GM19463 (cell line): ENCODE data around the gene PKD2L2.
"Not testable (repeated sequence)": the region's sequence is repeated elsewhere in the genome, so short reads cannot be mapped to it uniquely, and the experiment has no call there.

ENCODE experiments used
- ATAC-seq: cut with Tn5 transposase; IDR thresholded peaks from one replicate; pipeline ENCODE4 v1.9.1; 2021; ENCODE audit warnings: mild to moderate bottlenecking, moderate library complexity; ENCODE audit not compliant: unreplicated experiment

Gene PKD2L2

DNA sequence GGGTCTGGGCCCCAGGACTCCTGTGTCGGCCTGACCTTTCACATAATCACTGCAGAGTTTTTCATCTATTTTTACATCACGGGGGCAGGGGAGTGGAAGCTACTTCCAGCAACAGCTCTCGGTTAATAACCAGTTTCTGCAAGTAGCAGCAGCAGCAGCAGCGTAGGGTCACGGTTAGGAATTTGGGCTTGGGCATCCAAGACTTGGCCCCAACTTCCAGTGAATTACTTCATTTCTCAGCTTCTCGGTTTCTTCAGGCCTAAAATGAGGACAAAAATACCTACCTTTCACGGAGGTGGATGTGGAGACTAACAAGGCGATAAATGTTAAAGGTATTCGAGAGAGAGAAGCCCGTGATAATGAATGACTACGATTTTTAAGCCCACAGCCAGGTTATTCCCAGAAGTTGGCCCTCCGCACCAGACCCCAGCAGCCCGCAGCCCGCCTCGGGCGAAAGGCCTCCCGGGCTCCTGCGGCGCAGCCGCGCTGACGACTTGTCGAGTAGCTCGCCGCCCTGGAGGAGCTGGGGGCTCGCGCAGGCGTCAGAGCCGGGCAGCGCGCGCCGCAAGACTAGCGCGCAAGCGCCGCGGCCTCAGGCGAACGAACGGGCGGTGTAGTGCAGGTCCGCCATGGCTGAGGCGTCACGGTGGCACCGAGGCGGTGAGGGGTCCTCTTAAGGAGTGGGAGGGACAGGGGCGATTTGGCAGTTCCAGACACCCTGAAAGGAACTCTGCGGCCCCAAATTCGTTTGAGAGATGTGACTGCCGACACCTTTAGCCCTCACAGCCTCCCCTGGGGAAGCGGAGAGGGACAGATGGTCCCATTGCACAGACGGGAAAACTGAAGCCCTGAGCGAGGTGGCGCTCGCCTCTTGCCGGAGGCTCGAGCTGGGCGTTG, at the start of gene PKD2L2:
Gene PKD2L2, plus strand, starts transcription at position 595 of the 897 bp plus-strand sequence. Its CDS starts 35 bp downstream, at position 630.
- ATAC-seq = peak; percentile 99

DNA sequence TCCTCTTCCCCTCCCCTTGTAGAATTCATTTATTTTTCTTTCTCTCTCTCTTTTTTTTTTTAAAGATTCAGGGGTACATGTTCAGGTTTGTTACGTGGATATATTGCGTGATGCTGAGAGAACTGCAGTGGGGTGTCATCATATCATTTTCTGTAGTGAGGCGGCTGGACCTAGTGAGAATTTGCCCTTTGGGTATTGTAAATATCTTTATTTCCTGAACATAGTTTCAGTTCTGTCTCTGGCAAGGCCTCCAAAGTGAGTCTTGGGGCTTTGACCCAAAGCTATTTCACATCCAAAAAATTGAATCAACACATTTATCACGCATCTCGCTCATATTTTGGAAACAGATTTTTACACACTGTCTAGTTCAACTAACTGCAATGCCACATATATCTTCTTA, 47.0 kb upstream of the PKD2L2 start:
- no peak for ATAC-seq

DNA sequence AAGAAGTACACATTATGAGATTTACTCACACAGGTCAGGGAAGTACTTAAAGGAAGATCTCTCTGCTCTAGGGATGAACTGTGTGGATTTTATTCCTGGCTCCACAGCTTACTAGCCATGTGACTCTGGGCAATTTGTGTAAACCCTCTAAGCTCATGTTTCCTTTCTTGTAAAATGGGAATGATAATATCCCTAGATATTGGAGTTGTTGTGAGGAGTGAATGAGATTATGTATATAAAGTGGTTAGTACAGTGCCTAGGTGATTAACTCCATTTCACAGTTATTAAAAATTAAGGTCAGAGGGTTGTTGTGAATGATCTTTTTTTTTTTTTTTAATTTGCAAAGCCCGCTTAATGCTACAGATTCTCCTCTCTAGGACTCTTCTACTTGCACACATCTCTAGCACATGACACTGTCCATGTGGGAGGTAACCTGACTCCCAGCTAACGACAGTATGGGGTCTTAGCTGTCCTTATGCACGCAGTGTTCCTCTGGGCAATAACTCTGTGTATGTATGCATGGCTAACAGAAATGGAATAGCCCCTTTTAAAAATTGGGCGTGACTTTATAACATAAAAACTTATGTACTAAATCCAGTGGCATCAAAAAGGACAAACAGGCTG, 45.5 kb upstream of the PKD2L2 start:
- no peak for ATAC-seq

DNA sequence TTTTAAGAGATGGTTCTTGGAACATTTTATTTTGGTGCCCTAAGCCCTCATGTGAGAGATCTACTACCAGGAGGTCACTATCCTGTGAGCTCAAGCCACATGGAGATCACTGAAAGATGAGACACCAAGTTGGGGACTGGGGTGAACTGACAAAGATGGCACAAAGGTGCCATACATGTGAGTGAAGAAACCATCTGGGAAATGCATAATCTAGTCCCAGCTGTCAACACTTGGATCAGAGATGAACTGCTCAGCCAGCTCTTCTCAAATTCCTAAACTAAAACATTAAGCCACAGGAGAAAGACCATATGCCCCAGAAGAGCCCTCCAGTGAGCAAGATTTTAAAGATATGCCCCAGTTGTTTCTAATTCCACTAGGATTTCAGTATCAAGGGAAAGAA, 43.8 kb upstream of the PKD2L2 start:
- no peak for ATAC-seq

DNA sequence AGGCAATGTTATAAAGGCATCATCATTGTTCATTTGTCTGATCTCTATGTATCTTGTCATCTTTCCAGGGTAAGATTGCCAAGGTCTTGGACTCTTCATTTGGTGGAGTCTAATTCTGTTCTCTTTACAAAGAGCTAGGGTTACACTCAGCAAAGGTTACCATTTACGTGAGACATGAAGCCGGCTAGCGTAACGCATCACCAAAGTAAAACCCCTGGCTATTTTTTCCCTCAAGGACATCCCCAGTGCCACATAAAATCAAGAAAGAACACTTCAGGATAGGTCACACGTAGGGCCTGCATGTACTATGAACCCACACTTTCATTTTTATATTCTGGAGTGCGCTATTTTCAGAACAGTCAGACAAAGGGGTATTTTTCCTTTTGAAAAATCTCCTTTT, 41.6 kb upstream of the PKD2L2 start:
- peak; percentile 84 for ATAC-seq

DNA sequence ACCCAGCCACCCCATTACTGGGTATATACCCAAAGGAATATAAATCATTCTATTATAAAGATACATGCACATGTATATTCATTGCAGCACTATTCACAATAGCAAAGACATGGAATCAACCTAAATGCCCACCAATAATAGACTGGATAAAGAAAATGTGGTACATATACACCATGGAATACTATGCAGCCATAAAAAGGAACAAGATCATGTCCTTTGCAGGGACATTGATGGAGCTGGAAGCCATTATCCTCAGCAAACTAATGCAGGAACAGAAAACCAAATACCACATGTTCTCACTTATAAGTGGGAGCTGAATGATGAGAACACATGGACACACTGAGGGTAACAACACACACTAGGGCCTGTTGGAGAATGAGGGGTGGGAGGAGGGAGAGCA, 36.1 kb upstream of the PKD2L2 start:
- ATAC-seq = not testable (repeated sequence)

DNA sequence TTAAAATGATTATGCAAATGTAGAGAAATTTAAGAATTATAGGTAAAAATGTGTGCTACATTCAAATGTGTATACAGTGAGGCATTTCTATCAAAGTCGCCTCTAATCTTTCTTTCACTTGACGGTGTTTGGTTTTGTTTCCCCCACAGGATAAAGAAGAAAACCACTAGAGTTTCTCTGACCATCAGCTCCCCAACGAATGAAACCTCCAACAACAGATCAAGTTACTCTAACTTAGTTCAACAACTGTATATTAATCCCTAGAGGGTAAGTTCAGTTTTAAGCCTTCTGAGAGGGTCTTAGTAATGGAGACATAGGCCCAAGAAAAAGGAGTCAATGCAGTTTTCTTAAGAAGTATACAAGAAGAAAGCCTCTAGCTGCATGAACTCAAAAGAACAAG, 33.1 kb upstream of the PKD2L2 start:
- ATAC-seq = no peak

DNA sequence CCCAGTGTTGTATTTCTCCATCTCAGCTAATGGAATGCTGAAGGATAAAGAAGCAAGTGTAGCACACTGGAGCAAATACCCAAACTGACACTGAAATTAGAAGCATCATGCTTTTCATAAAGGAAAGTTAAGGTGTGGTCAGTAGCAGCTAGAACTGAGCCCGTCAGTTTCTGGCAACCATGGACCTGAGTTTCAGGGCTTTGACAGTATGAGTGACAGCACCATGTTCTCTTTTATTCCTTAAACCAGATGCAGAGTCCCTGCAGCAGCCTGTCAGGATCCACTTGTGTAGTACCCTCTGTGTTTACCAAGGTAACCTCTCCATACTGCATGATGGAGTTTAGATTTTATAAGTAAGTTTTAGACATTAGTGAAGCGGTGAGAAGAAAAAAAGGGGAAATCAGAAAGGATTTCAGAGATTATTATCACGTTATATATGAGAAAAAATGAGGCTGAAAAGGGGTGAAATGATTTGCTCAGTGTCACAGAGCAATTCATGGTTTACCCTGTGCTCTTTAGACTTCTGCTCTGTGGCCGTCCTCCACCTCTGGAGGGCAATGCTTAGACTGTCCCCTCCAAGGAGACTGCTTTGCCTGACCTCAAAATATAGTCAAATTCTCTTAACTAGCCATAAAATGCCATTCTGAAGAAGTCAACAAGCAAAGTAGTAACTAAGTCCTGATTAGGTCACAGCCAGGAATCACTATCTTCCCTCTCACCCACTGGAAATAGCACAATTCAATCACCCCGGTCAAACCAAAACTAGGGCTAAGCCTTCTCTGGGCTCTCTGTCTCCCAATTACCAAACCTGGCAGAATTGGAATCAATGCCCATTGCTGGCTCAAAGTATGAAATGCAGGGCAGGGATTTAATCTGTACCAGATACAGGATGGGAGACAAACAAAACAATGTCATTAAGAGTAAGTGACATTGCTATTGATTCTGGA, 32.1 kb upstream of the PKD2L2 start:
- ATAC-seq = no peak

DNA sequence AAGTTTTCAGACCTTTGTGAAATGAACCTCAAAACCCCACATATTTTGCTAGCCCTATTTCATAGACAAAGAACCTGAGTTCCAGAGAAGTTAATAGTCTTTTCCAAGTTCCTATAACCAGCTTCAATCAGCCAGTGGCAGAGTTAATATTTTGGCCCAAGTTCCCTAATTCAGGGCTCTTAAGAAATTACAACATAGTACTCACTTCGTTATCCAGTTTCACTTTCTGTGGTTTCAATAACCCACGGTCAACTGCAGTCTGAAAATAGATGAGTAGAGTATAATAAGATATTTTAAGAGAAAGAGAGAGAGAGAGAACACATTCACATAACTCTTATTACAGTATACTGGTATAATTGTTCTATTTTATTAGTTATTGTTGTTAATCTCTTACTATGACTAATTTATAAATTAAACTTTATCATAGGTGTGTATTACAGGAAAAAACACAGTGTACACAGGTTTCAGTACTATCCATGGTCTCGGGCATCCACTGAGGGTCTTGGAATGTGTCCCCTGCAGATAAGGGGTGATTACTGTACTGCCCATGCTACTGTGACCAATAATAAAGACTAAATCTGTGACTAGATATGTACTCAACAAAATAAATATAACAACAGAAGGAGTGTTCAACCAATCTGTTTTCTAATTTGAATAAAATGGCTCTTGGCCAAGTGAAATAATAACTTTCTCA, 30.9 kb upstream of the PKD2L2 start:
- ATAC-seq = peak; percentile 72

DNA sequence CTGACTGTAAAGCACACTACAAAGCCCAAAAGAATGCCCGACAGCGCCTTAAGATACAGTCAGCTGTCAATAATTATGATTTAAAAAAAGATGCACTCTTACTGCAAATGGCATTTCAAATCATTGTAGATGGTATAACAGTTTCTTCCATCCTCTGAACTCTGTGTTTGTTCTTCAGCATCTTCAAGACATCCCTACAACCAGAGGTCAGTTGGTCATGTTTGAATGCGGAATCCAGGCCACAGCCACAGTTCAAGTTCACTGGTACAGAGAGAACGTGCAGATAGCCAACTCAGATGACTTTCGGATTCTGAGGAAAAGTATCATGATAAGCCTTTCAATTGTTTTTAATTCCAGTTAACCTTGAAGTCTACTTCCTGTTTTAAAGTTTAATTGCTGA, 30.3 kb upstream of the PKD2L2 start:
- ATAC-seq = no peak

DNA sequence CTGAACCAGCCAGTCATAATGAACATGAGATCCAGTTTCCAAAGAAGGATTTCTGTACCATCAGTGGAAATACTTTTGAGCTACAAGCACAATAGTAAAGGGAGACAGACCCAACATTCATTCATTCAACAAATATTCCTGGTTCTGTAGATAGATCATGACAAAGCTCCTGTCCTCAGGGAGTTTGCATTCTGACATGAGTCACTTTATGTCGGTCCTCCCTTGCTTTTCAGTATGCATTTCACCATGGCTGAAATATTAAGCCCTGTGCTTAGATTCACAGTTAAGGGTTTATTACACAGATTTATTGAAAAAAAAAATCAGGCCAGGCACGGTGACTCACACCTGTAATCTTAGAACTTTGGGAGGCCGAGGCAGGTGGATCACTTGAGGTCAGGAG, 27.0 kb upstream of the PKD2L2 start:
- ATAC-seq = no peak

DNA sequence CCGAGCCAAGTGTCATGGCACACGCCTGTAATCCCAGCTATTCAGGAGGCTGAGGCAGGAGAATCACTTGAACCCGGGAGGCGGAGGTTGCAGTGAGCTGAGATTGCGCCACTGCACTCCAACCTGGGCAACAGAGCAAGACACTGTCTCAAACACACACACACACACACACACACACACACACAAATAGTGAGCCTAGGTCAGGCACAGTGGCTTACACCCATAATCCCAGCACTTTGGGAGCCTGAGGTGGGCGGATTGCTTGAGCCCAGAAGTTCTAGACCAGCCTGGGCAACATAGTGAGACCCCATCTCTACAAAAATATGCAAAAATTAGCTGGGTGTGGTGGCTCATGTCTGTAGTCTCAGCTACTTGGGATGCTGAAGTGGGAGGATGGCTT, 25.6 kb upstream of the PKD2L2 start:
- not testable (repeated sequence) for ATAC-seq

DNA sequence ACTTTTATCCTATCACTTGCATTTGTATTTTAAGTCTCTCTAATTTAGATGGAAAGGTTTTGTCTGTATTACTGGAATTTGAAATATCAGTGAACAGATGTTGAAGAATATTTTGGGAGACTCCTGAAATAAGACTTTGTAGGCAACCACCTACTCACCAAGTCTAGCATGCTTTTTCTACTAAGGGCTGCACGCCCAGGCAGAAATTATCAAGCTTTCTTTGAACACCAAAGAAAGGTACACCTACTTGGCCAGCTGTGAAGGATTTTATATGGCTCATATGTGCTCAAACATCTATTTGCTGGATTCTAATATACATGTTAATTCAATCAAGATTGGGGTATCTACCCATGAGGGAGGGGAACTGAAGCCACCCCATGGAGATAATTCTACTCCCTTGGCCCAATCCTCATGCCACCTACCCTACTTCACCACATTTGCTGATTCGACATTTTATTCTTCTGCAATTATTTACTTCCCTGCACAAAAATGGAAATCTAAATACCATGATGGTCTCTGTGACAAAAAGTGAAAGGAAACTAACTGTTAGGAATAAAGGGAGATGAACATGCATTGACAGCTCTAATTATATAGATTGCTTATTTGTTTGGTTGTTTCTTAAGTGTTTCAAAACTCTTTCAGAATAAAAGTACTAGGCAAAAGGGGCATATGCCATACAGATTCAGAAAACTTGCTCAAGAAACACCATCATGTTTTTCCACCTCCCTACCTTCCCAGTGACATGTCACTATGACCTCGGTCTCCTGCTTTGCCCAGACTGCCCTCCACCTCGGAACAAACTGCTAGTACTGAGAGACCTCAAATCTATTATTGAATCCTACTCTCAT, 22.5 kb upstream of the PKD2L2 start:
- ATAC-seq = no peak

DNA sequence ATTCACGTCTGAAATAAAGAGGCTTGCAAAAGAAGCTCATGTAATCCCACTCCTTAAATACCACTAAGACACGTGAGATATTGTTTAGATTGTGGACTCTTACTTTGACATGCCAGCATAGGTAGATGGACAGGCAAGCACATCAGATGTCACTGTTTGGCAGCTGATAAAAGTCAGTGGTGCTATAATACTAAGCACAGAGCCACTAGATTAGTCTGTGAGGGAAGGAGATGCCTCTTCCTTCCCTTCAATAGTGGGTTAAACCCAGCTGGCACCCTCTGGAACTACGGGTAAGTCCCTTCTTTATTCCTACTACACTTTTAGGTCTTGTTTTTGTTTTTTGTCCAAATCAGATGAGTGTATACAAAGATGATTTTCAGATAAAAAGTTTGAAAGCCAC, 21.6 kb upstream of the PKD2L2 start, which contains the start of gene MYOT:
Gene MYOT, plus strand, starts transcription at position 197 of the 400 bp plus-strand sequence. CDS start 2,792 bp downstream, outside the sequence.
- ATAC-seq = no peak

DNA sequence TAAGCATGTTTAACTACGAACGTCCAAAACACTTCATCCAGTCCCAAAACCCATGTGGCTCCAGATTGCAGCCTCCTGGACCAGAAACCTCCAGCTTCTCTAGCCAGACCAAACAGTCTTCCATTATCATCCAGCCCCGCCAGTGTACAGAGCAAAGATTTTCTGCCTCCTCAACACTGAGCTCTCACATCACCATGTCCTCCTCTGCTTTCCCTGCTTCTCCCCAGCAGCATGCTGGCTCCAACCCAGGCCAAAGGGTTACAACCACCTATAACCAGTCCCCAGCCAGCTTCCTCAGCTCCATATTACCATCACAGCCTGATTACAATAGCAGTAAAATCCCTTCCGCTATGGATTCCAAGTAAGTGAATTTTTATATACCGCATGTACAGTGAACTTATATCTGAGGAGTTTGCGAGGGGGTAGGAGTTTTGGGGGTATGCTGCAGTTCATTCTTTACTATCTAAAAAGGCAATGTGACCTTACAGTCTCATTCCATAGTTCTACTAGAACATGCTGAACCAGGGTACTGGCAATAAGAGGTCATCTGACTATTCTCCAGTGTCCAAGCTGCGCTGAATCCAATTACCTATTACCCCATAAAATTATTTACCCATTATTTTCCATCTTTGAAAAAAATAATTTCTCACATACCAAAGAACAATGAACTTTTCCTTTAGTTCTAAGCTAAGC, 18.5 kb upstream of the PKD2L2 start:
- no peak for ATAC-seq

DNA sequence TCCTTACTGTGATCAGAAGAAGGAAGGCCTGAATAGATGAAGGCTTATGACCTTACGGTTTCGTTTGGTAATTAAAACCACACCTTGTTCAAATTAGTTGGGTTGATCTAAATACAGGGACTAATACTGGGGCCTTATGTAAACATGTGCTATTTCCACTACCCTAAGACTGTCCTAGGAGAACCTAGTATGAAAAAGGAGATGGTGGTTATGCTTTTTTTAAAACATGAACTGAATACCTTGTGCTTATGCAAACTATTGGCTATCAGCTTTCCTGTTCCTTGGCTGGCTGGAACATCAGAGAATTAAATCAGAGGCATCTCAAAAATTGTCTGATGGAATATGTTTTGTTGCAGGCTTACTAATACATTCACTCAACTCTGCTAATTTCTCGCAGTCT, 17.7 kb upstream of the PKD2L2 start:
- ATAC-seq = no peak

DNA sequence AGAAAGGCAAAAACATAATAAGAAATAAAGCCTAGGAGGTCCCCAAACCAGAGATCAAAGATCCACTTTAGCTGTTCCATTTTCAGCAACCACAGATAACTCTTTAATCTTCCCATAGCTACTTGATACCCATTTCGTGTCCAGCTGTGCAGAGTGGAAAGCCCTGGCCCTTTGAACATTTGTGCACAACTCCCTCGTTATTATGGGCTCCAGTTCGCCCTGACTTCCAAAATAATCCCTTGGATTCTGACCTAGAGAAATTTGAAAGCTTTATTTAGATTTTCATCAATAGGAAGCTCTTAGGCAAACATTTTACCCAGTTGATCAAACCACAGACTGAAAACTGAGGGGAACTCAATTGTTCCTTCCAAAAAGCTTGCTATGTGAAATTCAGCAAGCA, 16.8 kb upstream of the PKD2L2 start:
- no peak for ATAC-seq

DNA sequence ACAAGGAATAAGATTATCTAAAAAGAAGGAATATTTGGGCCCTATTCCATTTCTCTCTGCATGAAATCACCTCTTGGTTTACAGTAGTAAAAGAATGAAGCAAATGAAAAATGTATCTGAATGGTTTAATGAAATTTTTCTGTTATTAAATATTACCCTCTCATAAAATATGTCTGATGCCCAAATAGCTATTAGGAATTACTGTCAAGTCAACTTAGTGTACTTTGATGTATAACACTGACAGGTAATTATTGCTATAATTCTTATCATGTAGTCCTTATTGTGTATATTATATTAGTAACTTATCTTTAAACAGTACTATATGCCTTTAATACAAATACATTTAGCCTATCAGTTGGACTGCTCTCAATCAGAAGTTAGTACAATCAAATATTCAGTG, 13.2 kb upstream of the PKD2L2 start:
- no peak for ATAC-seq

DNA sequence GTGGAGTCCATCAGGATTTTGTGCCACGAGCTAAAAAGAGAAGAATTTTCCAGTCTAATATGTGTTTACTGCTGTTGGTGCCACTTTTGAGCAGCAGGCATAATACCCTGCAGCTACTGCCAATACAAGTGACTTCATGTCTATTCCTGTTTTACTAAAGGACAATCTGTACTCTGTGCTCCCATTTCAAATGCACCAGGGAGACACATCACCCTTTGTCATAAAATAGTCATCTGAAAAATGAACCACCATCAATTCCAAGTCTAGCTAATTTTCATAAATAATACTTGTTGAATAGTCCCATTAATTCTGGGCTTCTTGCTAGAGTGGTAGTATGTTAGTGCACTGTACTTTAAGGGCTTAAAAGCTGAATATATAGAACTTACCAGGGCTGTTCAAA, 8.9 kb upstream of the PKD2L2 start:
- ATAC-seq = no peak
